HL-60/S4 treated with retinoic acid at 250 ng/mL for 4 days and 3 days (cell line): ENCODE measurements around the gene ACSL3.
"Not testable (repeated sequence)": the region's sequence is repeated elsewhere in the genome, so short reads cannot be mapped to it uniquely, and the experiment has no call there.

ENCODE experiments used
- in situ Hi-C: fragments of 300-500 bp; cut with MboI; formaldehyde crosslinking; loops from 2 replicates; pipeline ENCODE4 v1.7.0; 2022; ENCODE audit warnings: low sequenced_read_pairs

The ACSL3 gene

GRCh38 chr2:222851956-222852617 is 8.7 kb upstream of the ACSL3 start:
- in situ Hi-C loops: no loop called here

GRCh38 chr2:222854773-222855700 is 5.8 kb upstream of the ACSL3 start:
- in situ Hi-C loops: no loop called here

GRCh38 chr2:222859786-222860612 is 837 bp upstream of the ACSL3 start:
- in situ Hi-C loops: no loop called here

GRCh38 chr2:222861411-222862105 is 722 bp downstream of the ACSL3 start:
- in situ Hi-C loops: no loop called here

- in situ Hi-C loops: no loop called here
Measured at GRCh38 chr2:222862106-222862908, 1.5 kb downstream of the ACSL3 start.

- in situ Hi-C loops: no loop called here
Measured at GRCh38 chr2:222862909-222863544, 2.2 kb downstream of the ACSL3 start.

- in situ Hi-C loops: no loop called here
Measured at GRCh38 chr2:222864296-222864695, 3.5 kb downstream of the ACSL3 start.

GRCh38 chr2:222865301-222865700 is 4.5 kb downstream of the ACSL3 start:
- in situ Hi-C loops: no loop called here

GRCh38 chr2:222866358-222866960 is 5.6 kb downstream of the ACSL3 start:
- in situ Hi-C loops: no loop called here

GRCh38 chr2:222868560-222869251 is 7.9 kb downstream of the ACSL3 start:
- in situ Hi-C loops: not testable (repeated sequence)

GRCh38 chr2:222869252-222869560 is 8.4 kb downstream of the ACSL3 start:
- in situ Hi-C loops: no loop called here

GRCh38 chr2:222871291-222871690 is 10.5 kb downstream of the ACSL3 start:
- in situ Hi-C loops: no loop called here

GRCh38 chr2:222872551-222872950 is 11.7 kb downstream of the ACSL3 start:
- in situ Hi-C loops: no loop called here

- in situ Hi-C loops: no loop called here
Measured at GRCh38 chr2:222875482-222875881, 14.6 kb downstream of the ACSL3 start.

GRCh38 chr2:222876947-222877346 is 16.1 kb downstream of the ACSL3 start:
- in situ Hi-C loops: no loop called here

GRCh38 chr2:222877556-222878300 is 16.9 kb downstream of the ACSL3 start:
- in situ Hi-C loops: no loop called here

GRCh38 chr2:222878301-222878876 is 17.6 kb downstream of the ACSL3 start:
- in situ Hi-C loops: no loop called here
